ENCODE measurements around the gene WDR46.

The WDR46 gene

GRCh38 chr6:33236852-33237251, 52.2 kb downstream of the WDR46 start:
- Histone ChIP-seq H3K9ac (ENCODE audit: low read length) (no peak overlapping the region), H3K27me3 (replicated peaks; ENCODE audit: insufficient read depth, low read length) (0 out of 2 replicates have a peak, but pooled peaks cover 13% of the 10 kb centered on the region), H3F3A (ENCODE audit: insufficient read depth, low read length) (no peaks in the 10 kb centered on the region), H3K4me3 (ENCODE audit: low read length) (no peak overlapping the region), H3K9me2 (replicated peaks; ENCODE audit: insufficient read depth, low read length) (no peaks in the 10 kb centered on the region), H3K4me1 (ENCODE audit: low read length) (no peaks in the 10 kb centered on the region), H3K79me2 (ENCODE audit: low read length) (no peaks in the 10 kb centered on the region), H4K20me1 (ENCODE audit: insufficient read depth, low read length) (no peaks in the 10 kb centered on the region), H3K9me3 (replicated peaks; ENCODE audit: insufficient read depth, low read length) (no peaks in the 10 kb centered on the region), H3K36me3 (replicated peaks; ENCODE audit: insufficient read depth, low read length) (no peaks in the 10 kb centered on the region), H3K4me2 (ENCODE audit: low read depth, low read length) (no peak overlapping the region), H2AFZ (ENCODE audit: low read length) (no peak overlapping the region), H3K27ac (ENCODE audit: low read length) (no peak overlapping the region)
- no peak for DNase-seq
- TF ChIP-seq CTCF (IDR thresholded peaks at IDR 0.05; ENCODE audit: low read length), result no peak
- no peak for TF ChIP-seq EZH2 (optimal IDR thresholded peaks at IDR 0.05; ENCODE audit: low read depth, low read length)
- no peak for TF ChIP-seq EZH2phosphoT487 (IDR thresholded peaks at IDR 0.05; ENCODE audit: low read length)

- H2AFZ ChIP-seq (ENCODE audit: low read length), result no peak overlapping the region
- H3K79me2 ChIP-seq (ENCODE audit: low read length), result no peaks in the 10 kb centered on the region
- DNase-seq, result no peak
- H3K9ac ChIP-seq (ENCODE audit: low read length), result no peak overlapping the region
- no peaks in the 10 kb centered on the region for H3K9me3 ChIP-seq (replicated peaks; ENCODE audit: insufficient read depth, low read length)
- H3K4me2 ChIP-seq (ENCODE audit: low read depth, low read length), result no peak overlapping the region
- H3K4me1 ChIP-seq (ENCODE audit: low read length), result no peaks in the 10 kb centered on the region
- TF ChIP-seq EZH2phosphoT487 (IDR thresholded peaks at IDR 0.05; ENCODE audit: low read length), result no peak
- TF ChIP-seq EZH2 (optimal IDR thresholded peaks at IDR 0.05; ENCODE audit: low read depth, low read length), result no peak
- no peak for TF ChIP-seq CTCF (IDR thresholded peaks at IDR 0.05; ENCODE audit: low read length)
- no peaks in the 10 kb centered on the region for H3K9me2 ChIP-seq (replicated peaks; ENCODE audit: insufficient read depth, low read length)
- H3K27me3 ChIP-seq (replicated peaks; ENCODE audit: insufficient read depth, low read length), result 0 out of 2 replicates have a peak, but pooled peaks cover 11% of the 10 kb centered on the region
- H3K36me3 ChIP-seq (replicated peaks; ENCODE audit: insufficient read depth, low read length), result no peaks in the 10 kb centered on the region
- H3F3A ChIP-seq (ENCODE audit: insufficient read depth, low read length), result no peaks in the 10 kb centered on the region
- no peak overlapping the region for H3K4me3 ChIP-seq (ENCODE audit: low read length)
- no peak overlapping the region for H3K27ac ChIP-seq (ENCODE audit: low read length)
- no peaks in the 10 kb centered on the region for H4K20me1 ChIP-seq (ENCODE audit: insufficient read depth, low read length)
These were observed 52.7 kb downstream of the WDR46 start for GRCh38 chr6:33236328-33236727.

- H3K9me2 ChIP-seq (replicated peaks; ENCODE audit: insufficient read depth, low read length), result no peaks in the 10 kb centered on the region
- no peaks in the 10 kb centered on the region for H3K36me3 ChIP-seq (replicated peaks; ENCODE audit: insufficient read depth, low read length)
- no peaks in the 10 kb centered on the region for H3K79me2 ChIP-seq (ENCODE audit: low read length)
- no peaks in the 10 kb centered on the region for H3F3A ChIP-seq (ENCODE audit: insufficient read depth, low read length)
- H3K27ac ChIP-seq (ENCODE audit: low read length), result no peak overlapping the region
- no peak for DNase-seq
- TF ChIP-seq EZH2 (optimal IDR thresholded peaks at IDR 0.05; ENCODE audit: low read depth, low read length) (no peak), EZH2phosphoT487 (IDR thresholded peaks at IDR 0.05; ENCODE audit: low read length) (no peak), CTCF (IDR thresholded peaks at IDR 0.05; ENCODE audit: low read length) (no peak)
- no peak overlapping the region for H2AFZ ChIP-seq (ENCODE audit: low read length)
- no peak overlapping the region for H3K9ac ChIP-seq (ENCODE audit: low read length)
- 0 out of 2 replicates have a peak, but pooled peaks cover 10% of the 10 kb centered on the region for H3K27me3 ChIP-seq (replicated peaks; ENCODE audit: insufficient read depth, low read length)
- no peak overlapping the region for H3K4me2 ChIP-seq (ENCODE audit: low read depth, low read length)
- no peaks in the 10 kb centered on the region for H4K20me1 ChIP-seq (ENCODE audit: insufficient read depth, low read length)
- no peak overlapping the region for H3K4me3 ChIP-seq (ENCODE audit: low read length)
- no peaks in the 10 kb centered on the region for H3K9me3 ChIP-seq (replicated peaks; ENCODE audit: insufficient read depth, low read length)
- H3K4me1 ChIP-seq (ENCODE audit: low read length), result no peaks in the 10 kb centered on the region
These were observed 53.8 kb downstream of the WDR46 start for GRCh38 chr6:33235221-33235634.
